ENCODE results near the gene NOSTRIN. TPM values are rescaled to one million over a fixed set of nuclear protein-coding genes. Genes with fewer than 3 reads are reported as not detected.
"Not testable (repeated sequence)": the region's sequence is repeated elsewhere in the genome, so short reads cannot be mapped to it uniquely, and the experiment has no call there.

NOSTRIN gene
- total RNA-seq, 4 donors from 2014 or later, result 12.5 to 22.5 (median 16.1) TPM

- Histone ChIP-seq H3K4me1 (no peaks in the 10 kb centered on the region), H3K27ac (no peak overlapping the region), H3K9me3 (no peaks in the 10 kb centered on the region), H3K27me3 (no peaks in the 10 kb centered on the region), H3K4me3 (no peak overlapping the region), H3K36me3 (no peaks in the 10 kb centered on the region)
- ATAC-seq, result no peak
- TF ChIP-seq POLR2AphosphoS5 (IDR thresholded peaks at IDR 0.05) (no peak), CTCF (IDR thresholded peaks at IDR 0.05) (no peak), EP300 (IDR thresholded peaks at IDR 0.05) (no peak), POLR2A (IDR thresholded peaks at IDR 0.05) (no peak)
- WGBS, 2 donors (ENCODE audit: low coverage in 1 of 2), result 100% methylated on average over 1 of the region's 1 CpG
Observed at GRCh38 chr2:168853471-168853870, 51.0 kb downstream of the NOSTRIN start.

GRCh38 chr2:168854651-168855050 is 52.2 kb downstream of the NOSTRIN start:
- TF ChIP-seq POLR2A (IDR thresholded peaks at IDR 0.05), result no peak
- no peak for TF ChIP-seq POLR2AphosphoS5 (IDR thresholded peaks at IDR 0.05)
- ATAC-seq, result no peak
- 93 to 94% methylated on average over 2 to 5 of the region's 5 CpGs for WGBS, 2 donors (ENCODE audit: low coverage in 1 of 2)
- H3K27me3 ChIP-seq, result no peaks in the 10 kb centered on the region
- no peaks in the 10 kb centered on the region for H3K36me3 ChIP-seq
- no peak overlapping the region for H3K4me3 ChIP-seq
- H3K9me3 ChIP-seq, result no peaks in the 10 kb centered on the region
- no peak overlapping the region for H3K27ac ChIP-seq
- no peaks in the 10 kb centered on the region for H3K4me1 ChIP-seq

- Histone ChIP-seq H3K4me3 (no peak overlapping the region), H3K4me1 (no peaks in the 10 kb centered on the region), H3K36me3 (no peaks in the 10 kb centered on the region), H3K27ac (no peak overlapping the region), H3K9me3 (no peaks in the 10 kb centered on the region), H3K27me3 (no peaks in the 10 kb centered on the region)
- 95 to 97% methylated on average over 3 of the region's 3 CpGs for WGBS, 2 donors (ENCODE audit: low coverage in 1 of 2)
- ATAC-seq, result no peak
- TF ChIP-seq EP300 (IDR thresholded peaks at IDR 0.05) (no peak), POLR2AphosphoS5 (IDR thresholded peaks at IDR 0.05) (no peak), CTCF (IDR thresholded peaks at IDR 0.05) (no peak), POLR2A (IDR thresholded peaks at IDR 0.05) (no peak)
Observed at GRCh38 chr2:168855601-168856000, 53.2 kb downstream of the NOSTRIN start.

- Histone ChIP-seq H3K4me3 (no peak overlapping the region), H3K4me1 (no peaks in the 10 kb centered on the region), H3K27me3 (no peaks in the 10 kb centered on the region), H3K27ac (no peak overlapping the region), H3K36me3 (peaks cover 0 to 10% of the 10 kb centered on the region in 2 donors), H3K9me3 (no peaks in the 10 kb centered on the region)
- ATAC-seq, result no peak
- TF ChIP-seq CTCF (IDR thresholded peaks at IDR 0.05) (no peak), POLR2A (IDR thresholded peaks at IDR 0.05) (no peak), EP300 (IDR thresholded peaks at IDR 0.05) (no peak), POLR2AphosphoS5 (IDR thresholded peaks at IDR 0.05) (no peak)
- WGBS, 2 donors (ENCODE audit: low coverage in 1 of 2), result 85 to 100% methylated on average over 2 of the region's 2 CpGs
Observed at GRCh38 chr2:168858146-168858545, 55.7 kb downstream of the NOSTRIN start.

GRCh38 chr2:168867164-168867563 is 64.7 kb downstream of the NOSTRIN start:
- not testable (repeated sequence) for H3K27me3 ChIP-seq, H3K4me1 ChIP-seq, ATAC-seq, H3K27ac ChIP-seq, H3K9me3 ChIP-seq, H3K4me3 ChIP-seq
- peaks cover 0 to 29% of the 10 kb centered on the region in 2 donors for H3K36me3 ChIP-seq
- WGBS, 2 donors (ENCODE audit: low coverage in 1 of 2), result 100% methylated on average over 1 of the region's 1 CpG

- H3K27ac ChIP-seq, H3K4me3 ChIP-seq, ATAC-seq, H3K9me3 ChIP-seq, H3K27me3 ChIP-seq, H3K36me3 ChIP-seq, H3K4me1 ChIP-seq: not testable (repeated sequence)
- WGBS, 2 donors (ENCODE audit: low coverage in 1 of 2), result 100% methylated on average over 1 of the region's 1 CpG; no CpG with 5 or more reads in 1 of the 2 donors
Observed at GRCh38 chr2:168870369-168870768, 67.9 kb downstream of the NOSTRIN start.

GRCh38 chr2:168870824-168871223 is 68.4 kb downstream of the NOSTRIN start:
- not testable (repeated sequence) for ATAC-seq, H3K4me1 ChIP-seq, H3K27me3 ChIP-seq, H3K9me3 ChIP-seq, H3K4me3 ChIP-seq, H3K36me3 ChIP-seq, H3K27ac ChIP-seq
- WGBS, 2 donors (ENCODE audit: low coverage in 1 of 2), result 95% methylated on average over 3 of the region's 4 CpGs; no CpG with 5 or more reads in 1 of the 2 donors

Data from gastroesophageal sphincter (tissue), 4 donors.